Activated T-helper 1 cell treated with Interleukin-2 at 50 U/mL for 16 hours (primary cell): ENCODE data around the gene AKT3.

Experiments used
- DNase-seq: peaks from one replicate; pipeline ENCODE4 v3.0.0-alpha.2; 2020; ENCODE audit warnings: low read depth

The AKT3 gene

GRCh38 chr1:243487036-243487648 lies 362.9 kb downstream of the AKT3 start:
- DNase-seq, result no peak

GRCh38 chr1:243483952-243484351 lies 366.1 kb downstream of the AKT3 start:
- no peak for DNase-seq

DNA sequence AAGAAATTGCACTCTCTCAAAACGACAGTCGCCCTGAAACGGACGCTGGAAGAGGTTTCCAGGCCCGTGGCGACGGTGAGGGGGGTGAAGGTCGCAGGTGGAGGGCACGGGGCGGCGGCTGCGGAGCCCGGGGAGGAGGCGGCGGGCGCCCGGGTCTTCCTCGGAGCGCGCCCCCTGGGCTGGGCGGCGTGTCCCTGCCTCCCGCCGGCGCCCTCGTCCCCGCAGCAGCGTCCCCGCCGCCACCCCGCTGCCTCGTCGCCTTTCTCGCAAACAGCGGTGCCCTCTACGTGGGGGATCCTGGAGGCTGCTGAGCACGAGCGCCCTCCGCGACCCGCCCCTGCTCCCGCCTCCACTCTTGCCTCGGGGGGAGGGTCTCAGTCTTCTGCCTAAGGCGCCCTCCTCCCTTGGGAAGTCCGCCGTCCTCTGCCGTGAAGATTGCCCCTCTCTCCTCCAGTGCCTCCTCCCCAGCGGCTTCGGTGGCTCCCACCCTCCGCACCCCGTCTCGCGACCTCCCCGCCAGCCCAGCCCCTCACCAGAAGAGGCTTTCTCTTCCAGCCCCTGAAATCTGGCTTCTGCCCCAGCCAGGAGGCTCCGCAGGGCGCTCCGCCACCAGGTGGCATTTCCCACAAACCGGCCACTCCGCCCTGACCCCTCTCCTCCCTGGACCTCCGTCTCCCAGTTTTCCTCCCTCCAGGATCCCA lies 366.8 kb downstream of the AKT3 start:
- DNase-seq, result no peak

GRCh38 chr1:243482141-243483022 lies 367.7 kb downstream of the AKT3 start:
- DNase-seq, result no peak

GRCh38 chr1:243481101-243481500 lies 368.9 kb downstream of the AKT3 start:
- DNase-seq, result no peak

GRCh38 chr1:243477731-243478290 lies 372.2 kb downstream of the AKT3 start:
- no peak for DNase-seq

- DNase-seq, result no peak
These were observed 374.1 kb downstream of the AKT3 start for GRCh38 chr1:243475966-243476365.

GRCh38 chr1:243474906-243475305 lies 375.1 kb downstream of the AKT3 start:
- DNase-seq, result no peak

DNA sequence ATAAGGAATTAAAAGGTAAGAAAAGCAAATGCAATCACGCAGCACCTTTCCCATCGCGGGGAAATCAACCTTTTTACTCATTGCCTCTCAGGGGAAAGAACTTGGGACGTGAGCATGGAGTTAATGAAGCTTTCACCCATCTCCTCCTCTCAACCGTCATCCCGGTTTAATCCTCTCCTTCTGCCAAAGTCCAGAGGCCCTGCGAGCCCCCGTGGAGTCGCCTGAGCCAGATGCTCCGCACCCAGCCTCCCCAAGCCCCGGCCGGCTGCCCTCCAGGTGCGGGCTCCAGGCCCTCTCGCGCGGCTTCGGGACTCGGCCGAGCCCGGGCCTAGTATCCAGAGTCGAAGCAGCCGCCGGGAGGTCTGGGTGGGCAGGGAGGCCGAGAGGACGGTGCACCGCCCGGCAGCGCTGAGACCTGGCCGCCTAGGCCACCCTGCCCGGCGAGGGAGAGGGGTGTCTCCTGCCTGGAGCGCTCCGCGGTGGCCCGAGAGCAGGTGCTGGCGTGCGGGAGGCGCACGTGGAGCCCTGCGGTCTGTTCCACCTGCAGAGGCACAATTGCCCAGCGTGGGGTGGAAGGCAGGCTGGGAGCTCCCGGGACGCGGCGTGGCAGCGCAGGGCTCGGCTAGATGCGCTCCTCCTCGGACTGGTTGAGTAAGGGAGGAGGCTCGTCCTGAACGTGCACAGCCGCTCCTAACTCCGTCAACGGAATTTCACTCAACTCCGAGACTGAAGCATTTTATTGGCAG lies 375.7 kb downstream of the AKT3 start:
- DNase-seq, result no peak

- no peak for DNase-seq
These were observed 376.6 kb downstream of the AKT3 start for GRCh38 chr1:243473227-243474135.

DNA sequence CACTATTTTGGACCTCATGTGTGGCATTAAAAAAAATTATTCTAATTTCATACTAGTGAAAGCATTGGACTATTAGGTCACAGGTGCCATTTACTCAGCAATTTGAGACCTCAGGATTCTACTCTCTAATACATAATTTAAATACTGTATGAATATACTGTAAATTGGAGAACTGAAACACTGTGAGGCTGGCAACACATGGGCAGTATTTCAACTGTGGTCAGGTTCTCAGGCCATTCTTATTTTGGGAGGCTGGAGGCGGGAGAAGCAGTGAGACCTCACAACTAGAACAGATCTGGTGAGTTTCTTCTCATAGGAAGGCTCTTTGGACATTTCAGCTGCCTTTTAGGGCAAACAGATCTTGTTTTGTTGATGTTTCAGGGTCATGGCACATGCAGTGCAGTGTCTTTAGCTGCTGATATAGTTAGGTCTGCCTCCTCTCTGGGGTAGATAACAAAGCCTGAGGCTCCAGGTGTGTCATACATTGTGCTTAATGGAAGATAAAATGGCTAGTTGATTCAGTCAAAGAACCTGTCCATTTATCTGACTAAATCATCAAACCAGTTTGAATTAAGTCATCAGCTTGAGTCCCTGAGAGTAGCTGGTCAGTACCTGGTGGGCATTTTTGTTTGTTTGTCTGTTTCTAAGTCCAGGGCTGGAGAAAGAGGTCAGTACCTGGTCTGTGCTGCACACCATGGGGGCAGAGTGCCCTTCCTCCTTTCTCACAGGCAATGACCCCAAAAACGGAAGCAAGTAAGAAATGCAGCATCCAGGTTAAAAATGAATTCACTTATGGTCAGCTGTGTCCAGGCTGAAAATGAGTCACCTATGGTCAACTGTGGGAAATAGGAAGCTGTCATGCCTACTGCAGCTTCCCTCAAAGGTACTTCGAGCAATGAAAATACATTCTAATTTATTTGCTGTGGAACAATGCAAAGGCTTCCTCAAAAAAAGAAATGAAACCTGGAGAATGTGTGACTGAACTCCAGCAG lies 378.0 kb downstream of the AKT3 start:
- no peak for DNase-seq

DNA sequence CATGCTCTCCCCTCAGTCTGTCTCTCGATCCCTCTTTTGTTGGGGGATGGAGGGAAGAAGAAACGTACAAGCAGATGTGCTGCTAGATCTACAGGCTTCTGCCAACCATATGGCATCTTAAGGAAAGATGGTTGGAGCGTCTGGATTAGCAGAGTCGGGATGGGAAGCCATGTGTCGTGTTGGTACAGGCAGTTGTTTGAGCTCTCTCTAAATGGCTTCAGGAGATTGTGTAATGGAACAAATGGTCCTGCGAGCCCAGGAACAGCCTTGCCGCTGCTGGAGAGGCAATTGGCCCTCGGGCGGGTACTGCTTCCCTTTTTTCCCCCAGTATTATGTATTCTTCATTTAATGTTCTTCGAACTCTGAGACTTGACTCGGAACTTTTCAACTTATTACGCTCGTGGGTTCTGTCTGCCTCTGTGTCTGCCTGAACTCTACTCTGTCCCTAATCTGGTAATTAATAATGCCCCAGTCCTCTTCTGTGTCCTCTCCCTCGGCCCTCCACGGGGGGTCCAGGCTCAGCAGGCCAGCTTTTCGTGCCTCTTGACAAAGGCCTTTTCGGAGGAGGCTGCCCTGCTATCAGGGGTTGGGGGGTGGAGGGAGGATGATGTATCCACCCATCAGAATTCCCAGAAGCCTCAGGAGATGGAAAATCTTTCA lies 378.9 kb downstream of the AKT3 start:
- DNase-seq, result no peak

GRCh38 chr1:243470502-243470901 lies 379.5 kb downstream of the AKT3 start:
- no peak for DNase-seq

DNA sequence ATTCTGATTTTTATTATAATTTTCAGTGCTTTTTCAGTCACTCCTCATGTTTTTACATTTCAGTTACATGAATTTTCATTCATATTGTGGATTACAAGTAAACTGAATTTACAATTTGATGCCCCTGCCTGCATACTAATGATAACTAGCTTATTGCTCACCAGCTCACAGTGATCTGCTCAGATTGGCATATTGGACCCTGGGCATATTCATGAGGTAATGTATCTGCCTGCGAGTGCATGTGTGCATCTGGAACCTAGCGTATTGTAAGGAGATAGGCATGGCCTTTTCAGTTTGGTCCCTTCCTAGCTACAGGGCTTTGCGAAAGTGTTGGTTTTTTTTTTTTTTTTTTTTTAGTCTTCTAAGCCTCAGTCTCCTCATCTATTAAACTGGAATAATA lies 380.5 kb downstream of the AKT3 start:
- no peak for DNase-seq

DNA sequence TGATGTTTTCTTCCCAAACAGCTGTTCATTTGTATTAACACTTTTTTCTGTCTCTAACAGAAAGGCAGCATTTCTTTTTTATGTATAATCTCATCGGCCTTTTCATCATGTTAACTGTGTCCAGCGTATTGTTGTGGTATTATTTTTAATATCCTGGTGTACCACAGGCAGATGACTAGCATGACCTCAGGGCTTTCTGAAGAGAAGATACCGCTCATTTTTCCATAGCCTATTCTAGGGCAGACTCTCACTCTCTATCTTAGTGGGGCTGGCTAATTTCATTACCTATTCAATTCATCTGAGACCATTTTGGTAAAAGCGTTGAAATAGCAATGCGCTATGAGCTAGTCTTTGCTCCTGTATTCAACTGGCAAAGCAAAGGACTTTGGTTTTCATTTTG lies 384.3 kb downstream of the AKT3 start:
- no peak for DNase-seq

DNA sequence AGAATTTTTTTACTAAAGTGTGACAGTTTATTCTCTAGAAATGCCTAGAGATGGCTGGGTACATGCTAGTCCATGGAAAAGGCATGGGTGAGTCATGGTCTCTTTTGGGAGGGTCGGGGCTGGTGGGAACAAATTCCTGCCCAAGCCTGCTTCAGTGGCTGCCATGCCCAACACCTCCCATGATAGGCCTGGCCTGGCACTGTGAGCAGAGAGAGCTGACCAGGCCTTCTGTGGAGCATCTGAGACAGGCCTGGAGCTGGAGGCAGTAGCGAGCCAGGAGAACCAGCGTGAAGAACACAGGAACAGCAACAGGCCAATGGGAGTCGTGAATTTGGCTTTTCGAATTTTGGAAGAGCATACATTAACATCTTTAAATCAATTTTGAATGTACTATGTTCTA lies 385.0 kb downstream of the AKT3 start:
- DNase-seq, result no peak

GRCh38 chr1:243462929-243463697 lies 386.9 kb downstream of the AKT3 start:
- DNase-seq, result no peak

DNA sequence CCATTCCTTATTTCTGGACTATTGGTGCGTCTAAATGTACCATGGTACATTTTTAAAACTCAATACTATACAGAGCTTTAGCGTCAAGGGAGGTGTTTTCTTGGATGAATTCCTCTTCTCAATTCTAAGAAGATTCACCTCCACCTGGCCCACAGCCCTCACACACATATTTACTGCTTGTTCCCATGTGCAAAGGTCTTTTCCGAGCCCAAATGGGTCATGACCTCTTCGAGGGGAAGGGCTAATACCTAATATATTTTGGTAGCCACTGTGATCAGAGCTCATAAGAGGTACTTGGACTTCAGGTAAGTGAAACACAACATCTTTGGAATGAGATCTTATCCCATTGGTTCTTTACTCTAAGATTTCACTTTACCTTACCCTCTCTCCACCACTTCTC lies 388.3 kb downstream of the AKT3 start:
- DNase-seq, result no peak
